GM18868 (cell line): ENCODE results near the gene PCBD1.

Experiments
- ATAC-seq: cut with Tn5 transposase; IDR thresholded peaks from one replicate; pipeline ENCODE4 v1.9.1; 2021; ENCODE audit warnings: mild to moderate bottlenecking, moderate library complexity; ENCODE audit not compliant: unreplicated experiment

PCBD1 gene

DNA sequence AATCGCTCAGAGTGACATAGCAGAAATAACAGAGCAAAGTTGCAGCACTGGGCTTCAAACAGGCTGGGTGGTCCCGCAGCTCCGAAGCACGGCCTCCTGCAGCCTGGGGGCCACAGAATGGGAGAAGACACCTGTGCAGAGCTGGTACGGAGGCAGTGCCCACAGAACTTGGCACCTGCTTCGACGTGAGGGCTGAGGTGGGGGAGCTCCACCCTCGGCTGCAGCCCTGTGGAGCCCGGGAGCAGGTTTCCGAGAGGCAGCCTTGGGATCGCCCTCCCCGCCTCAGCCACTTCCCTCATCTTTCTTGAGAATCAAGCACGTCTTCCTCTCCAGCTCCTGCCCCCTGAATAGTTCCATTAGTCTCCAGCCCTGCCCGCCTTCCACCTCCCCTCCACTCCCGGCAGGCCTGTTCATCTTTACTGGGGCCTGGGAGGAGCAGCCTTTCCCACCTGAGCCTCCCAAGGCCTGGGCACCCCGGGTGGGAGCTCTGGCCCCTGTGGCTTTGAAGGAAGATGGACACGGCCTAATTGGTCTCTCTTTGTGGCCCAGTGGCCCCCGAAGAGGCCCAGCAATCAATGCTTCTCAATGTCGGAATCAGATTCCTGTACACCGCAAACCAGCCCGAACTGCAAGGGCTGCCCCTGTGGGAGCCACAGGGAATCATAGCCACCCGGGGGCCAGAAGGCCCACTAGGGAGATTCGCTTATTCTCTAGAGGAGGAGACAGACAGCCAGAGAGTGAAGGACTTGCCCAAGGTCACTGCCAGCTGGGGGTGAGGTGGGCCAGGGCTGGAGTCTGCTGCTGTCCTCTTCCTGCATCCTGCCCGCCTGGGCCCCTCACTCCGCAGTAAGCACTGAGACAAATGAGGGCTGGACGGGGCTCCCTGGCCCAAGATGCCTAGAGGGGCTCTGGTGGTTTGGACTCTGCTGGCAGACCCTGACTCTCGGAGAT is 17.0 kb upstream of the PCBD1 start:
- ATAC-seq = no peak

- ATAC-seq = no peak
These were observed 15.0 kb upstream of the PCBD1 start for GRCh38 chr10:70903262-70903921.

DNA sequence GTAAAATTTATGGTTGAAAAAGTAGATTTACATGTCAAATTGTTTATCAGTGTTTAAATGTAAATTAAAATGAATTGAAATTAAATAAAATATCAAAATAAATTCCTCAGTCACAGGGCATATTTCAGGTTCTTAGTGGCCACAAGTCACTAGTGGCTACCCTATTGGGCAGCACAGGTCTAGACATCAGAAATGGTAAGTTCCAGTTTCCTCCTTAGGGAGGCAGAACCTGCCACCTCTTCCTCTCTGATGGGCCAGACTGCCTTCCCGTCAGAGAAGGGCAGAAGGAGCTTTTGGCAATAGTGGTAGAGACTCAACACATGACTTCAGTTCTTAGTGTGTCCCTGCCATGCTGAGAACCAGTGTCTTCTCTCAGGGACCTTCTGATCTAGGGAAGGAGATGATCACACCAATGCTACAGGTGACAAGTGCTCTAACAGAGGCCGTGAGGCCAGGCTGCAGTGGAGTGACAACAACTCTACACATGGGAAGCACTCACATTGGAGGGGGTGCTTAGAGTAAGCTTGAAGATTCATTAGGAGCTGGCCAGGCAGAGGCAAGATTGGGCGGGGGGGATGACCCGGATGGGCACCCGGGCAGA is 14.4 kb upstream of the PCBD1 start:
- no peak for ATAC-seq

- ATAC-seq = no peak
These were observed 13.0 kb upstream of the PCBD1 start for GRCh38 chr10:70901276-70901878.

DNA sequence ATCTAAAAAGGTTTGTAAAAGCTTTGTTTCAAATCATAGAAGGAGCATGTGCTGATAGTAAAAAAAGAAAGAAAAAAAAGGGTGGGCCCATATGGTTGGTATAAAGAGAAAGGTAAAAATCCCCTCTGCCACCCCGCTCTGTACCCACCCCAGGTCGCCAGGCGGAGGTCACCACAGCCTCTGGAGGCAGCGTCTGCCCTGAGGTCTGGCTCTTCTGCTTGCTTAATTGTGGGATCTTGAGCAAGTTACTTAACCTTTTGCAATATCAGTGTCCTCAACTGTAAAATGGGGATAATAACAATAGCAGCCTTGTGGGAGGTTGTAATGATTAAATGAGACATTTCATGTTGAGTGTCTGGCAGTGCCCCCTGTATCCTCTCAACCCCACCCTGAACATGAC is 10.7 kb upstream of the PCBD1 start:
- ATAC-seq = no peak

DNA sequence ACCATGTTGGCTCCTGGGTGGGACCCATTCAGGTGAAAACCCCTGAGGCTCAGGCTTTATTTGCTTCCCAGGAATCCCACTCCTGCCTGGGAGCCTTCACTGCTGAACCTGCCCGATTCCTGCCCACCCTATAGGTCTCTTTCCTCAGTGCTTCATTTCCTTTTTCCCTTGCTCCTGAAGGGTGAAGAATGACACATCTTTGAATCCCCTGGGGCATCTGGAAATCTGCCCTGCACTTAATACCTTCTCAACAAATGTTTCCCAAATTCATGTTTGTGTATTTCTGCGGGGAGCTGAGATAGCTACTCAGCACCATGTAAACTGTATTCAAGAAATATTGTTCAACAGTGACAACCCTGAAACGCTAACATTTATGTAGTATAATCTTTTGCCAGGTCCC is 10.3 kb upstream of the PCBD1 start:
- ATAC-seq = no peak

DNA sequence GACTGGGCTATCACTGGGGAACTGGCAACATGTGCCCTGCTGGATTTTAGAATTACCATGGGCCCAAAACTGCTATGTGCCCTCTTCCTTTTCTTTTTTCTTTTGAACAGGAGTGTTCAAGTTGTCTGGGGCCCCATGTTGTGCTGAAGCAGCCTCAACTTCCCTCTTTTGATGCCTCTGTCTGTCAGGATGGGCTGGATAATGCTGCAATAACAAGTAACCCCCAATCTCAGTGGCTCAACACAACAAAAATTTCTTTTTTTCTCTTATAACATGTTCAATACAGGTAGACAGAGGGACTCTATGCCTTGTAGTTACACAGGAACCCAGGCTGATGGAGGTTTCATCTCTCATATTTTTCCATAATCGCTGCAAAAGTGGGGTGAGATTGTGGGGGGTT is 8.2 kb upstream of the PCBD1 start:
- ATAC-seq = no peak

DNA sequence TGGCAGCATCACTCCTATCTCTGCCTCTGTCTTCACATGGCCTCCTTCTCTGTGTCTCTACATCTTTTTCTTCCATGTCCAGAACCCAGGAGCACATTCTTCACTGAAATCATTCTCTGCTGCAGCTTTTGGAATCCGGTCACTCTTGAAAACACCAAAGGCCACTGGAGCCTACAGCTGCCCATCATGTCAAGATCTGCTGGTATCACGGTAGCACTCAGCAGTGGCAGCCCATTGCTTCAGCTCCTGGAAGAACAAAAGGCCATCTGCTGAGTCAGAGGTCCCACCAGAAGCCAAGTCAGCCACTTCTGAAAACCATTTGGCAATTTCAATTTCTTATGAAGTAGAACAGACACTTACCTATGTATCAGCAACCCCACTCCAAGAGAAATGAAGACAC is 6.1 kb upstream of the PCBD1 start:
- no peak for ATAC-seq

DNA sequence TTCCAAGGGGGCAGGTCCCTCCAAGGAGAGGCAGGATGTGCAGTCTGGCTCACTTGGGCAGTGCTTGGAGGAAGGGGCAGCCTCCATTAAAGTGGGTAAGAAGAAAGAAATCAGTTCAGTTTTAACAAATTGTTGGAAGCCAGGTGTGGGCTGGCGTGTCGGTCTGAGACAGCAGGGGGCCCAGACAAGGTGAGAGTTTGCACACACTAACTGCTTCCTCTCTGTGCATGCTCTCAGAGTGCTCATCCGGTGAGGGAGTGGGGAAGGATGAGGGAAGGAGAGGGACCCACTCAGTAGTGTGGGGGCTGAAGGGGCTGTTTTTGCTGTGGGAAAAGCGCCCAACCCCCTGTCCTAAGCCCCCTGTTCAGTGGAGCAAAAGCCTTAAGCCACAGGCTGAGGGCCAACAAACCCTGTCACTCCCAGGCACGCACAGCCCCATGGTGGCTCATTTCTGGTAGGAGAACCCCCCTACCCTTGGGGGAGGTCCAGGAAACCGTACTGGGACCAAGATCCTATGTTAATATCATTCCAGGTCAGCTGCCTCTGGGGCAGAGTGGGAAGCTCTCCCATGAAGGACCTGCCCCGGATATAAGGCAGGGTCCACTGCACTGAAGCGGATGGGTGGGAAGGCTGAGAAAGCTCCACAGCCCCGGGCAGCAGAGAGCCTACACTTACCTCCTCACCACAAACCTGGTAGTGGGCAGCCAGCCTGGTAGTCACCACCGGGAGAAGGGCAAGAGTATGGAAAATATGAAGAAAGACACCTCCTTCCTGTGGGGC is 5.1 kb upstream of the PCBD1 start:
- no peak for ATAC-seq

DNA sequence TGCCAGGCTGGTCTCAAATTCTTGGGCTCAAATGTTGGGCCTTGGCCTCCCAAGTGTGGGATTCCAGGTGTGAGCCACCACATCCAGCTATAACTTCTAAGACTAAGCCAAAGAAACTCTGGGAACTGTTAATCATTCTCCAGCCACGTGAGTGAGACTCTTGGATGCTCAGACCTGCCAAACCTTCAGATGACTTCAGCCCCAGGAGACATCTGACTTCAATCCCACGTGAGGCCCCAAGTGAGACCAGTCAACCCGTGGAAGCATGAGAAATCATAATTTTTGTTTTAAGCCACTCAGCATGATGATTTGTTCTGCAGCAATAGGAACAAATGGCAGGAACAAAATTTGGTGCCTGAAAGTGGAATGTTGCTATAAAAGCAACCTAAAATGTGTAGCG is 4.3 kb upstream of the PCBD1 start:
- no peak for ATAC-seq

GRCh38 chr10:70891627-70892026 is 3.3 kb upstream of the PCBD1 start:
- no peak for ATAC-seq

DNA sequence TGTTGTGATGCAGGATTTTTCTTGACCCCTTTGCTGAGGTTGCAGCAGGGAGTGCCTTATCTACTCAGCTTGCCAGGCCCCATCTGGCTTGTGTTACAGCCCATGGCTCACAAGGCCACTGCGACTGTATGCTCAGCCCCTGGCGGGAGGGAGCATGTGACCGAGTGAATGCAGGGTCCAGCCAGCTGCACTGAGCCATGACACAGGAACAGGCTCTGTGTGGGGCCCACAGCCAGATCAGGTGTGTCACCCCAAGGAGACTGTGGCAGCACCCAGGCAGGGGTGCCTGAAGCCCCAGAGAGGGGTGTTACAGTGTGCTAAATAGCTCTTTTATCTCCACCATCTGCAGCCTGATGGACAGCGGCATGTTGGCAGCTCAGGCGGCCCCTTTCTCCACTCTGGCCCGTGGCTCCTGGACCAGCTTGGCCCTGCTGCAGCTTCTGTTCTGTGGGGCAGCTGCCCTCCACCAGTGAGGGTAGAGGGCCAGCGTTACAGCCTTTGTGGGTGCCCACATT is 2.6 kb upstream of the PCBD1 start:
- no peak for ATAC-seq

GRCh38 chr10:70889291-70889690 is 926 bp upstream of the PCBD1 start:
- no peak for ATAC-seq

DNA sequence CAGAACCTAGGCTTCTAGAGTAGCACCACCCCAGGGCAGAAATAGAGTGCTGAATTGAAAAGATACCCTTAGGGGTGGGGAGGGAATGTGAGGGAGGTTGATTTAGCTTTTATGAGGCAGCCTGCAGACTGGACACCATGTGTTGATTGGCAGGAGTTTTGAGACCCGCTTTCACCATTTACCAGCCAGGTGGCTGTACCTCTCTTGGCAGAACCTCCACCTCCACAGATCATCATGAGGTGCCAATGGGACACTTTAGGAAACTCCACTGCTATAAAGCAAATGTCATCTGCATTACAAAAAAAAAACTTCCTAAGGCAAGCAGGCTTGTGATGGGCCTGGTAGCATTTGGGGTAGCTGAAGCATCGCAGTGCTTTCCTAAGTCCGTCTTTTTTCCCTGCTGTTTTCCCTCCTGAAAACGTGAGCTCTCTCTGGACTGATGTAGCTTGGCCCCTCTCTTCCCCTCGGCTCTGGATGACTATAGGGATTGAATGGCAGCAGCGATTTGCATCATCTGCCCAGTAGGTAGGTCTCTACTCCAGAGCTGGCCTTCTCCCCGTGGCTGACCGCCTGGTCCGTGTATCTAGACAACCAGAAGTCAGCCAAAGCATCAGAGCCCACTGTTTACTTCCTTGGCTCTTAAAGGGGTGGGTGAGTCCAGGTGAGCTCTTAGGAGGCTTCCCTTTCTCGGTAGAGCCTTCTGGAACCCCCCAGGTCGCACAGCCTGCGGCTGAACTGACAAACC is 1.3 kb downstream of the PCBD1 start:
- ATAC-seq = no peak

DNA sequence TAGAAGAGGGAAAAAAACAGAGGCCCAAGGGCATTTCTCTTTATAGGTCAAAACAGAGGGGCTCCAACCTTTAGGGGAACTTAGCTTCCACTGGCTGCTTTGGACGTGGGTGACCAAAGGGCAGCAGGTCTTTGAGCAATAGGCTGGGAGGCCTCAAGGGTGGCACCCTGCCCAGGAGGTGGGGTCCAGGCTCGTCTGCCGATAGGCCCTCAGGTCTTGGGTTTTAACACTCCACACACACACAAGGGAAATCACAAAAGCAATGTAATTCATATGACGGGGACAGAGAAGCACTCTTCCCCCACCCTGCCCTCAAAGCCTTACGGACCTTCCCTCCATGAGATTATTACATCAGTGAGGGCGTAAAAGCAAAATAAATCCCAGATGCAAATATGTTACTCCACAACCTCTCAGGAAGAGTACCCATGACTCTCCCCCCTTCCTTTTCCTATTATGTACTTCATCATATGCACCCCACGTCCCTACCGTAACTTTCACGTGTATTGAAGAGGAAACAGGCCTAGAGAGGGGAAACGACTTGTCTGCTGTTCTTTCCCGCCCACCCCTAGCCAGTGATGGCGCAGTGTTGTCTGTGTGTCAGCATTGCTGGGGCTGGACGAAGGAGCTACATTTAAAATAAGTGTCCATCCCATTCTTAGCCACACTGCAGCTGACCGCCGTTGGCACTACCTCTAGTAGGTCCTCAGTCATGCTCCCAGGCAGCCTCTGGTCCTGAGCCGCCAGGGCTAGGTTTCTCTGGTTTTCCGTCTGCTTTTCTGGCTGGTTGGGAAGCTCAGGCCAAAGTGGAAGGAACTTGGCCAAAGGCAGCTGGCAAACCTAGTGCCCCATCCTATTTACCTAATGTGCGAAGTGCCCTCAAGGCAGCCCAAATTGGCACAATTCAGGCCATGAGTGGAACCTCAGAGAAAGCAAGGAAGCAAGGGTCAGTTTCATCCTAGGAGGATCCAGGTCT is 2.1 kb downstream of the PCBD1 start:
- ATAC-seq = no peak

DNA sequence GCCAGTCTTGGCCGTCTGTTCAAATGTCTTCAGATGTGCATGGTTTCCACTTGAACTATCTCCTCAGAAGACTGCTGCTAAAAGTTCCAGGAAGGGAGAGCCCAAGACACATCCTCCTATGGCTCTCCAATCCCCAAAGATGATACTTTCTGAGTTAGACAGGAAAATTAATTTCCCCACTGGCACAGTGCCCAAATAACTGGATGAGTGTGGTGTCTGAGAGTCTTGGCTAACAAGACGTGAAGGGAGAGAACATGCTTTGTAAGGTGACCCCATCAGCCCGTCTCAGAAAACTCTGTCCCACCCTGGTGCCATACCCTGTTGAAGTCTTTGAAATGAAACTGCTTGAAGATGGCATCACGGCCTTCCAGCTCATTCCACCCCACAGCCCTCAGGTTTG is 2.9 kb downstream of the PCBD1 start:
- ATAC-seq = no peak

- ATAC-seq = no peak
These were observed 3.6 kb downstream of the PCBD1 start for GRCh38 chr10:70884741-70885140.

DNA sequence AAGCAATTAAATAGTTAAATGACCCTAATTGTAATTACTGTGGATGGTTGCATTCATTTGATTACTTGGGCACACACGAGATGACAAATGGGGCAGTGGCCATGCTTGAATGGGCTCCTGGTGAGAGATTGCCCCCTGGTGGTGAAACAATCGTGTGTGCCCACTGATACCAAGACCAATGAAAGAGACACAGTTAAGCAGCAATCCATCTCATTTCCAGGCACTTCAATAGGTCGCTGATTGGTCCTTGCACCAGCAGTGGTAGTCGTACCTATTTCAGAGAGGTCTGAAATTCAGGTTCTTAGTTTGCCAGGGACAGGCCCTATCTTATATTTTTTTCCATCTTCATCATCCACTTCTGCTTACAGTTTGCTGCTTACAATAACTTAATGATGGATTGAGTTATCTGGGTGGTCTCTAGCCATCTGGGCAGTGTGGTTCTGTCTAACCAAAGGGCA is 8.3 kb downstream of the PCBD1 start:
- ATAC-seq = peak; percentile 62

GRCh38 chr10:70879207-70879606 is 9.2 kb downstream of the PCBD1 start:
- ATAC-seq = no peak
